ENCODE results near the gene ZBTB39.
"Not testable (repeated sequence)": the region's sequence is repeated elsewhere in the genome, so short reads cannot be mapped to it uniquely, and the experiment has no call there.

The ZBTB39 gene

GRCh38 chr12:56980268-56980667 is 26.1 kb downstream of the ZBTB39 start:
- DNase-seq (ENCODE audit: low read depth) = no peak

GRCh38 chr12:56979628-56980027 is 26.7 kb downstream of the ZBTB39 start:
- DNase-seq (ENCODE audit: low read depth) = no peak

- no peak for DNase-seq (ENCODE audit: low read depth)
Measured at GRCh38 chr12:56978397-56979138, 27.8 kb downstream of the ZBTB39 start.

- not testable (repeated sequence) for DNase-seq (ENCODE audit: low read depth)
Measured at GRCh38 chr12:56977361-56977760, 29.0 kb downstream of the ZBTB39 start.

- DNase-seq (ENCODE audit: low read depth) = not testable (repeated sequence)
Measured at GRCh38 chr12:56974224-56974623, 32.1 kb downstream of the ZBTB39 start.

GRCh38 chr12:56968910-56969309 is 37.4 kb downstream of the ZBTB39 start:
- not testable (repeated sequence) for DNase-seq (ENCODE audit: low read depth)

GRCh38 chr12:56965997-56966642 is 40.2 kb downstream of the ZBTB39 start:
- DNase-seq (ENCODE audit: low read depth) = not testable (repeated sequence)

GRCh38 chr12:56965124-56965523 is 41.2 kb downstream of the ZBTB39 start:
- DNase-seq (ENCODE audit: low read depth) = not testable (repeated sequence)

GRCh38 chr12:56963557-56963956 is 42.8 kb downstream of the ZBTB39 start:
- not testable (repeated sequence) for DNase-seq (ENCODE audit: low read depth)

GRCh38 chr12:56962247-56962646 is 44.1 kb downstream of the ZBTB39 start:
- not testable (repeated sequence) for DNase-seq (ENCODE audit: low read depth)

GRCh38 chr12:56958422-56958821 is 47.9 kb downstream of the ZBTB39 start:
- no peak for DNase-seq (ENCODE audit: low read depth)

GRCh38 chr12:56957229-56958052 is 48.9 kb downstream of the ZBTB39 start, which contains the start of gene RDH16:
RDH16 (minus strand) TSS chr12:56957608; CDS start chr12:56957462, 146 bp downstream.
- no peak for DNase-seq (ENCODE audit: low read depth)

- DNase-seq (ENCODE audit: low read depth) = no peak
Measured at GRCh38 chr12:56955631-56956256, 50.6 kb downstream of the ZBTB39 start.

- no peak for DNase-seq (ENCODE audit: low read depth)
Measured at GRCh38 chr12:56954958-56955355, 51.4 kb downstream of the ZBTB39 start.

- no peak for DNase-seq (ENCODE audit: low read depth)
Measured at GRCh38 chr12:56954057-56954957, 52.0 kb downstream of the ZBTB39 start.

GRCh38 chr12:56953314-56953713 is 53.0 kb downstream of the ZBTB39 start:
- DNase-seq (ENCODE audit: low read depth) = no peak

GRCh38 chr12:56951582-56952339 is 54.6 kb downstream of the ZBTB39 start:
- no peak for DNase-seq (ENCODE audit: low read depth)

- no peak for DNase-seq (ENCODE audit: low read depth)
Measured at GRCh38 chr12:56948881-56949280, 57.5 kb downstream of the ZBTB39 start.
